ENCODE results near the gene C10orf95. TPM values are rescaled to one million over a fixed set of nuclear protein-coding genes. Genes with fewer than 3 reads are reported as not detected.
A peak's percentile ranks its signal among the peaks of the same experiment; 100 is the strongest.

C10orf95 gene
- total and polyA plus RNA-seq, 10 of the 15 experiments (the other 5 are each of a cell fraction or from before 2014, with no cell fraction given), result 0.06 to 1.1 (median 0.31) TPM

- Histone ChIP-seq H3K4me3 (peak overlapping the region; percentile 98), H3K4me1 (ENCODE audit: control insufficient read depth, insufficient read depth, low read length) (peaks cover 18% of the 10 kb centered on the region), H3K79me2 (ENCODE audit: control insufficient read depth, insufficient read depth, low read length) (peaks cover 7% of the 10 kb centered on the region), H4K20me1 (ENCODE audit: control insufficient read depth, insufficient read depth) (peaks cover 2% of the 10 kb centered on the region; the same call in 1 of the 2 replicates), H3K4me2 (ENCODE audit: control insufficient read depth, insufficient read depth) (peak overlapping the region; percentile 95), H3K27ac (ENCODE audit: control insufficient read depth, insufficient read depth) (peak overlapping the region; percentile 85), H3K36me3 (ENCODE audit: control insufficient read depth in 2 of 2, insufficient read depth in 2 of 2, low read length in 1 of 2) (peaks cover 0 to 5% of the 10 kb centered on the region in 2 experiments; a peak in 2 of 4 replicates), H3K27me3 (replicated peaks in 1 of 2; ENCODE audit: control insufficient read depth in 2 of 2, insufficient read depth in 2 of 2, low read length in 1 of 2) (no peaks in the 10 kb centered on the region; a peak in 1 of 4 replicates), H3K9ac (ENCODE audit: control insufficient read depth, insufficient read depth, low read length) (peak overlapping the region; percentile 78), H3K9me3 (replicated peaks; ENCODE audit: control insufficient read depth, insufficient read depth, low read length) (no peaks in the 10 kb centered on the region), H2AFZ (ENCODE audit: control insufficient read depth, low read depth, low read length) (peak overlapping the region; percentile 100)
- CTCF ChIA-PET, result interaction anchor here (1.1 to 5.6 kb wide), 15 partner anchors 8 to 252 kb away, joined by 3 to 90 read pairs (median 10); partner anchors contain the start of genes C10orf95, CUEDC2, ELOVL3 and NFKB2
- WGBS (ENCODE audit: insufficient coverage, insufficient replicate concordance, low lambda C conversion rate, missing lambda C conversion rate), result 2% methylated on average over 59 of the region's 62 CpGs
- SMC1A ChIA-PET (ENCODE audit: uncharacterized antibody, unreplicated experiment), result interaction anchor here (1.0 to 4.2 kb wide), 8 partner anchors 8 to 71 kb away, joined by 3 to 42 read pairs (median 4); partner anchors contain the start of genes C10orf95, CUEDC2 and NFKB2
- RAD21 ChIA-PET (ENCODE audit: unreplicated experiment), result interaction anchor here (0.6 to 3.8 kb wide), 10 partner anchors 11 to 424 kb away, joined by 4 to 24 read pairs (median 9); partner anchors contain the start of genes ACTR1A, CUEDC2 and NOLC1
- DNase-seq (ENCODE audit: low read depth, low spot score), result no peak
- in situ Hi-C loops (cut with MboI), result no loop called here
- no TSS peak for BruUV-seq (replicated peaks)
- ATAC-seq, result peak; percentile 7
- TF ChIP-seq BCL3 (IDR thresholded peaks at IDR 0.05; ENCODE audit: borderline replicate concordance, insufficient read depth, low read depth, low read length, poor library complexity, severe bottlenecking) (peak; percentile 41), NFXL1 (IDR thresholded peaks at IDR 0.05; ENCODE audit: borderline replicate concordance) (no peak), TCF3 (IDR thresholded peaks at IDR 0.05; ENCODE audit: borderline replicate concordance, insufficient read depth, low read depth, low read length) (0 out of 2 replicates have a peak, but pooled peaks have one; percentile 39), HDGF (IDR thresholded peaks at IDR 0.05) (no peak), RUNX3 (IDR thresholded peaks at IDR 0.05; ENCODE audit: low read length) (peak; percentile 51), TBL1XR1 (IDR thresholded peaks at IDR 0.05; ENCODE audit: low read depth, low read length) (no peak), MAX (IDR thresholded peaks at IDR 0.05; ENCODE audit: low read depth, low read length) (no peak), POLR2AphosphoS5 (IDR thresholded peaks at IDR 0.05; ENCODE audit: low read length) (peak; percentile 14; the same call in 1 of the 2 replicates), SP1 (IDR thresholded peaks at IDR 0.05; ENCODE audit: low read depth, low read length) (no peak), KAT2A (conservative IDR thresholded peaks at IDR 0.05; ENCODE audit: control insufficient read depth, low read depth, low read length) (no peak), RAD51 (IDR thresholded peaks at IDR 0.05) (no peak), CBX5 (IDR thresholded peaks at IDR 0.05; ENCODE audit: low read depth) (no peak), BRCA1 (IDR thresholded peaks at IDR 0.05; ENCODE audit: low read depth, low read length) (no peak), SIN3A (IDR thresholded peaks at IDR 0.05; ENCODE audit: low read depth, low read length) (no peak), LARP7 (IDR thresholded peaks at IDR 0.05) (no peak), SRF (IDR thresholded peaks at IDR 0.05; ENCODE audit: low read depth in 2 of 2, low read length in 2 of 2) (no peak), E4F1 (IDR thresholded peaks at IDR 0.05; ENCODE audit: borderline replicate concordance, partially characterized antibody) (no peak), MYC (IDR thresholded peaks at IDR 0.05; ENCODE audit: insufficient read depth, insufficient read length, insufficient replicate concordance, low read length, severe bottlenecking) (no peak)
- POLR2A ChIA-PET, result interaction anchor here (0.6 to 4.9 kb wide), 11 partner anchors 10 to 280 kb away, joined by 3 to 35 read pairs (median 4); partner anchors contain the start of genes C10orf95, CUEDC2 and NFKB2
- FAIRE-seq, result no peak
- intact Hi-C loops (cut with micrococcal nuclease; ENCODE audit: unreplicated experiment), result loop anchor here (1.0 kb wide), 2 partner anchors 10 to 28 kb away; partner anchors contain the start of gene CUEDC2
Observed at GRCh38 chr10:102421757-102422512, 29.4 kb downstream of the C10orf95 start.
